Keratinocyte (primary cell): ENCODE results near the gene SPAG16.

Experiments
- CTCF ChIP-seq, 3 experiments: IDR thresholded peaks in 1 of 3; conservative IDR thresholded peaks in 1 of 3; optimal IDR thresholded peaks in 1 of 3; 2 replicates in 2 of 3; 3 replicates in 1 of 3; pipeline versions ENCODE3 to v1.5.1; 2011; ENCODE audit warnings: low read length in 3 of 3, mild to moderate bottlenecking in 3 of 3, moderate library complexity in 2 of 3, control low read depth in 1 of 3, inconsistent platforms in 1 of 3; ENCODE audit not compliant: insufficient read depth in 2 of 3; ENCODE audit errors: extremely low read depth in 1 of 3
- EZH2 ChIP-seq: IDR thresholded peaks from one replicate; pipeline ENCODE4 v1.6.1; 2012; ENCODE audit warnings: inconsistent platforms, mild to moderate bottlenecking, low read length, moderate library complexity

- no peak for TF ChIP-seq CTCF (optimal IDR thresholded peaks at IDR 0.05 in 1 of 3, IDR thresholded peaks at IDR 0.05 in 1 of 3, conservative IDR thresholded peaks at IDR 0.05 in 1 of 3; ENCODE audit: extremely low read depth in 1 of 3, insufficient read depth in 2 of 3, low read length in 3 of 3)
- no peak for TF ChIP-seq EZH2
These were observed 135.7 kb downstream of the SPAG16 start for GRCh38 chr2:213419980-213420379.
